B cell (primary cell): ENCODE measurements around the gene CAMKV. TPM values are rescaled to one million over a fixed set of nuclear protein-coding genes. Genes with fewer than 3 reads are reported as not detected.

Experiments used
- ATAC-seq: fragments of 200-7000 bp; cut with Tn5 transposase; one replicate; pipeline ENCODE4 v1.10.0; 2021; ENCODE audit warnings: low read depth, mild to moderate bottlenecking, moderate number of reproducible peaks, moderate library complexity
- CTCF ChIA-PET: fragments of 350-600 bp; sonication (Branson Sonifier 250); formaldehyde crosslinking; loops from one replicate; lab custom pipeline; 2021; ENCODE audit warnings: antibody characterized with exemption, inconsistent platforms; lab: Charles Lee
- POLR2A ChIA-PET: fragments of 350-600 bp; sonication (Branson Sonifier 250); formaldehyde crosslinking; loops from one replicate; lab custom pipeline; 2021; ENCODE audit warnings: antibody characterized with exemption; lab: Charles Lee
- DNase-seq: peaks from one replicate; pipeline ENCODE4 v3.0.0; 2013
- H2AFZ ChIP-seq: 2 replicates; pipeline ENCODE4 v1.6.1; 2012; ENCODE audit warnings: mild to moderate bottlenecking, low read depth, low read length; ENCODE audit not compliant: insufficient read depth, poor library complexity, severe bottlenecking
- H3K27ac ChIP-seq, 2 donors: 1 replicate in 1 of 2; 2 replicates in 1 of 2; pipeline ENCODE4 v1.5.1; 2012 to 2013; ENCODE audit warnings: low read length in 2 of 2, mild to moderate bottlenecking in 2 of 2, moderate library complexity in 1 of 2
- H3K27me3 ChIP-seq, 4 experiments: fragments of 200-600 bp in 1 of 4; sonication (generic) in 1 of 4; replicated peaks in 1 of 4; 1 replicate in 2 of 4; 2 replicates in 2 of 4; pipeline versions ENCODE4 v1.6.1 to v1.7.0; 2013 to 2016; ENCODE audit warnings: low read length in 3 of 4, mild to moderate bottlenecking in 2 of 4, mixed read lengths in 1 of 4, moderate library complexity in 1 of 4; ENCODE audit not compliant: insufficient read depth in 4 of 4, control insufficient read depth in 3 of 4; ENCODE audit errors: control extremely low read depth in 1 of 4
- H3K36me3 ChIP-seq, 2 experiments: replicated peaks in 1 of 2; 1 replicate in 1 of 2; 2 replicates in 1 of 2; pipeline versions ENCODE4 v1.6.1 to v1.7.1; 2013; ENCODE audit warnings: low read length in 1 of 2; ENCODE audit not compliant: insufficient read depth in 2 of 2, control insufficient read depth in 1 of 2; ENCODE audit errors: control extremely low read depth in 1 of 2, extremely low read depth in 1 of 2
- H3K4me1 ChIP-seq, 2 donors: fragments of 200-600 bp in 1 of 2; sonication (generic) in 1 of 2; 1 replicate in 1 of 2; 2 replicates in 1 of 2; pipeline versions ENCODE4 v1.5.1 to v1.6.1; 2013 to 2017; ENCODE audit warnings: low read length in 2 of 2; ENCODE audit not compliant: control insufficient read depth in 2 of 2, insufficient read depth in 2 of 2
- H3K4me2 ChIP-seq: replicated peaks from 2 replicates; pipeline ENCODE3; 2012; ENCODE audit warnings: mild to moderate bottlenecking, low read depth, low read length; ENCODE audit not compliant: poor library complexity, severe bottlenecking
- H3K4me3 ChIP-seq, 5 experiments: fragments of 200-600 bp in 1 of 5; sonication (generic) in 1 of 5; 1 replicate in 3 of 5; 2 replicates in 2 of 5; pipeline versions ENCODE4 v1.5.1 to v1.7.0; 2011 to 2016; ENCODE audit warnings: low read length in 4 of 5, mild to moderate bottlenecking in 4 of 5, low read depth in 2 of 5, control low read depth in 1 of 5, moderate library complexity in 1 of 5; ENCODE audit not compliant: insufficient read depth in 1 of 5; ENCODE audit errors: control extremely low read depth in 1 of 5, extremely low read depth in 1 of 5
- H3K79me2 ChIP-seq: fragments of 200-600 bp; sonication (generic); one replicate; pipeline ENCODE4 v1.6.0; 2016; ENCODE audit warnings: low read length; ENCODE audit not compliant: control insufficient read depth, insufficient read depth
- H3K9ac ChIP-seq: fragments of 200-600 bp; sonication (generic); 2 replicates; pipeline ENCODE4 v1.6.1; 2017; ENCODE audit warnings: mild to moderate bottlenecking, low read length, moderate library complexity
- H3K9me3 ChIP-seq, 3 donors: one replicate each; pipeline versions ENCODE4 v1.6.1 to v1.7.1; 2013; ENCODE audit warnings: low read length in 2 of 3; ENCODE audit not compliant: control insufficient read depth in 2 of 3, insufficient read depth in 1 of 3; ENCODE audit errors: control extremely low read depth in 1 of 3
- H4K20me1 ChIP-seq: 2 replicates; pipeline ENCODE4 v1.6.0; 2012; ENCODE audit warnings: mild to moderate bottlenecking, low read length; ENCODE audit not compliant: insufficient read depth, control insufficient read depth, poor library complexity, severe bottlenecking
- H3K27ac Mint-ChIP-seq: one replicate; pipeline ENCODE4 v1.8.0; 2021; ENCODE audit warnings: mixed read lengths
- H3K27me3 Mint-ChIP-seq: one replicate; pipeline ENCODE4 v1.8.0; 2021; ENCODE audit warnings: mixed read lengths
- H3K4me1 Mint-ChIP-seq: one replicate; pipeline ENCODE4 v1.8.0; 2021; ENCODE audit warnings: mixed read lengths
- H3K4me3 Mint-ChIP-seq: one replicate; pipeline ENCODE4 v1.8.0; 2021; ENCODE audit warnings: mixed read lengths
- H3K9me3 Mint-ChIP-seq: one replicate; pipeline ENCODE4 v1.8.0; 2022; ENCODE audit warnings: mixed read lengths; ENCODE audit not compliant: insufficient read depth
- CTCF ChIP-seq: fragments of 200-600 bp; IDR thresholded peaks from one replicate; pipeline ENCODE4 v1.8.0; 2022; ENCODE audit warnings: antibody characterized with exemption, mild to moderate bottlenecking
- EZH2 ChIP-seq: IDR thresholded peaks from 2 replicates; pipeline ENCODE4 v1.6.1; 2012; ENCODE audit warnings: borderline replicate concordance, low read depth, mild to moderate bottlenecking, moderate library complexity, low read length; ENCODE audit not compliant: insufficient read depth, poor library complexity, severe bottlenecking
- WGBS: methylation state at CpG from one replicate; pipeline ENCODE4 v1.1.5; 2013; ENCODE audit warnings: missing lambda C conversion rate; ENCODE audit not compliant: insufficient coverage; 5-methylcytosine and 5-hydroxymethylcytosine counted together
- intact Hi-C: fragments of 100-400 bp; cut with micrococcal nuclease; formaldehyde crosslinking; loops from one replicate; pipeline ENCODE4 v1.10.0; 2022
- polyA plus RNA-seq: library from polyadenylated mRNA; depleted of rRNA; stranded (reverse); fragments of >200 nt; gene quantifications from 2 replicates; pipeline ENCODE4 v1.2.3, GENCODE V29; 2012
- total RNA-seq, 2 donors: library from RNA; stranded (reverse); fragments of 120-200 nt in 1 of 2; gene quantifications; 1 replicate in 1 of 2; 2 replicates in 1 of 2; pipeline versions ENCODE4 v1.2.3 to v1.2.4, GENCODE V29; 2013 to 2022

CAMKV gene
- total and polyA plus RNA-seq, 2 donors (not counting 1 experiment from before 2014, with no cell fraction given), result not detected

- POLR2A ChIA-PET, result no interaction called here
- intact Hi-C loops, result no loop called here
Observed at GRCh38 chr3:49879721-49880120, 10.0 kb upstream of the CAMKV start.

GRCh38 chr3:49878686-49879085 lies 9.0 kb upstream of the CAMKV start:
- Histone ChIP-seq H3K36me3 (no peaks in the 10 kb centered on the region), H3K9ac (no peak overlapping the region), H3K4me2 (no peak overlapping the region), H3K4me1 (no peaks in the 10 kb centered on the region), H3K27ac (no peak overlapping the region), H2AFZ (no peak overlapping the region), H4K20me1 (no peaks in the 10 kb centered on the region), H3K4me3 (no peak overlapping the region), H3K79me2 (no peaks in the 10 kb centered on the region), H3K9me3 (no peaks in the 10 kb centered on the region), H3K27me3 (no peaks in the 10 kb centered on the region)
- no peak overlapping the region for H3K27ac Mint-ChIP-seq
- H3K9me3 Mint-ChIP-seq, result no peaks in the 10 kb centered on the region
- ChIA-PET CTCF (interaction anchor here (1.3 kb wide), 1 partner anchor 39 kb away, joined by 3 read pairs; no protein-coding TSS in a partner anchor), POLR2A (interaction anchor here (0.7 kb wide), 1 partner anchor 96 kb away, joined by 6 read pairs; no protein-coding TSS in a partner anchor)
- DNase-seq, result no peak
- TF ChIP-seq CTCF, result no peak
- TF ChIP-seq EZH2, result no peak
- ATAC-seq, result no peak
- H3K4me1 Mint-ChIP-seq, result no peaks in the 10 kb centered on the region
- intact Hi-C loops, result no loop called here
- no peak overlapping the region for H3K4me3 Mint-ChIP-seq
- H3K27me3 Mint-ChIP-seq, result peaks cover 6% of the 10 kb centered on the region

More at GRCh38 chr3:49879721-49880120, 10.0 kb upstream of the CAMKV start:
- Histone ChIP-seq H3K9me3 (no peaks in the 10 kb centered on the region), H2AFZ (no peak overlapping the region), H4K20me1 (no peaks in the 10 kb centered on the region), H3K4me2 (no peak overlapping the region), H3K4me3 (no peak overlapping the region), H3K9ac (no peak overlapping the region), H3K36me3 (no peaks in the 10 kb centered on the region), H3K4me1 (no peaks in the 10 kb centered on the region), H3K27me3 (no peaks in the 10 kb centered on the region), H3K27ac (no peak overlapping the region), H3K79me2 (no peaks in the 10 kb centered on the region)
- Mint-ChIP-seq H3K4me3 (no peak overlapping the region), H3K9me3 (no peaks in the 10 kb centered on the region), H3K27ac (no peak overlapping the region), H3K4me1 (no peaks in the 10 kb centered on the region), H3K27me3 (peaks cover 6% of the 10 kb centered on the region)
- no peak for ATAC-seq
- no peak for DNase-seq
- no peak for TF ChIP-seq CTCF
- no peak for TF ChIP-seq EZH2
- CTCF ChIA-PET, result no interaction called here
- 100% methylated on average over 1 of the region's 2 CpGs for WGBS
